ENCODE data around the gene EHMT1. TPM values are rescaled to one million over a fixed set of nuclear protein-coding genes. Genes with fewer than 3 reads are reported as not detected.
A peak's percentile ranks its signal among the peaks of the same experiment; 100 is the strongest.
"Not testable (repeated sequence)": the region's sequence is repeated elsewhere in the genome, so short reads cannot be mapped to it uniquely, and the experiment has no call there.

Gene EHMT1
- total and polyA plus RNA-seq, 2 of the 8 experiments (the other 6 are each of a cell fraction or from before 2014, with no cell fraction given), result 95.7 to 163 TPM

GRCh38 chr9:137621131-137621757 is 2.4 kb downstream of the EHMT1 start (continued):
- TF ChIP-seq SIX5 (IDR thresholded peaks at IDR 0.05; ENCODE audit: low read depth, low read length) (no peak), RAD21 (IDR thresholded peaks at IDR 0.05 in 1 of 2, conservative IDR thresholded peaks at IDR 0.05 in 1 of 2; ENCODE audit: low read depth in 2 of 2, low read length in 2 of 2) (peak in 1 of 2 experiments; percentile 11; a peak in 1 of 4 replicates), ATF3 (IDR thresholded peaks at IDR 0.05; ENCODE audit: insufficient read depth, low read depth, low read length) (no peak), BACH1 (IDR thresholded peaks at IDR 0.05; ENCODE audit: low read length) (no peak), KDM1A (IDR thresholded peaks at IDR 0.05; ENCODE audit: borderline replicate concordance, low read length) (no peak), POLR2A (IDR thresholded peaks at IDR 0.05; ENCODE audit: control extremely low read depth in 1 of 2, low read depth in 2 of 2, low read length in 2 of 2) (no peak), ASH2L (IDR thresholded peaks at IDR 0.05; ENCODE audit: low read length) (no peak), SP4 (IDR thresholded peaks at IDR 0.05; ENCODE audit: low read length) (no peak)

- not testable (repeated sequence) for H4K8ac ChIP-seq (ENCODE audit: extremely low read depth, insufficient read depth, low read length); H3K4me2 ChIP-seq (ENCODE audit: insufficient read depth in 1 of 2, low read depth in 2 of 2, low read length in 2 of 2); H2BK120ac ChIP-seq (replicated peaks; ENCODE audit: low read depth, low read length); H3K9me3 ChIP-seq (ENCODE audit: insufficient read depth in 2 of 2, low read depth in 1 of 2, low read length in 1 of 2); H2AFZ ChIP-seq (ENCODE audit: low read length); H3K23me2 ChIP-seq (ENCODE audit: low read depth, low read length); H3K4ac ChIP-seq (replicated peaks; ENCODE audit: insufficient read length, low read depth, low read length); H4K91ac ChIP-seq (replicated peaks; ENCODE audit: insufficient read length, low read length); H3K18ac ChIP-seq (ENCODE audit: extremely low read depth, low read length); H4K5ac ChIP-seq (ENCODE audit: insufficient read length, low read depth, low read length); FAIRE-seq; H3K27ac ChIP-seq (ENCODE audit: low read depth, low read length); H3K27me3 ChIP-seq (replicated peaks in 1 of 4; ENCODE audit: control insufficient read depth in 3 of 4, extremely low read depth in 1 of 4, insufficient read depth in 3 of 4, low read length in 3 of 4); H2BK5ac ChIP-seq (ENCODE audit: low read depth, low read length); H3K56ac ChIP-seq (replicated peaks; ENCODE audit: insufficient read length, low read depth, low read length); H2BK15ac ChIP-seq (ENCODE audit: low read length); DNase-seq (ENCODE audit: low read depth in 1 of 2, low spot score in 2 of 2); H3K9ac ChIP-seq (replicated peaks in 1 of 4; ENCODE audit: extremely low read depth in 1 of 4, low read depth in 3 of 4, low read length in 3 of 4); H3K23ac ChIP-seq (ENCODE audit: insufficient read length); H3K4me3 ChIP-seq (ENCODE audit: extremely low read depth in 1 of 4, insufficient read depth in 2 of 4, low read depth in 3 of 4, low read length in 4 of 4); H2BK20ac ChIP-seq (ENCODE audit: low read length); H2AK5ac ChIP-seq (ENCODE audit: low read depth, low read length); H2BK12ac ChIP-seq (ENCODE audit: low read depth, low read length); H3K36me3 ChIP-seq (ENCODE audit: control insufficient read depth in 2 of 4, insufficient read depth in 4 of 4, low read length in 3 of 4); H3K14ac ChIP-seq (ENCODE audit: insufficient read length)
- POLR2A ChIA-PET (ENCODE audit: partially characterized antibody), result interaction anchor here (0.7 to 2.0 kb wide), 5 partner anchors 14 to 51 kb away, joined by 3 to 7 read pairs (median 4); no protein-coding TSS in a partner anchor
- peaks cover 0 to 16% (median 6%) of the 10 kb centered on the region in 4 experiments; a peak in 6 of 7 replicates for H3K4me1 ChIP-seq (replicated peaks in 1 of 4; ENCODE audit: control insufficient read depth in 3 of 4, insufficient read depth in 4 of 4, low read length in 3 of 4)
- WGBS, 2 experiments (ENCODE audit: extremely low coverage in 1 of 2, insufficient coverage in 1 of 2, insufficient read length in 1 of 2, insufficient replicate concordance in 2 of 2, low coverage in 1 of 2, low lambda C conversion rate in 2 of 2, missing lambda C conversion rate in 1 of 2), result 89% methylated on average over 6 of the region's 8 CpGs; no CpG with 5 or more reads in 1 of the 2 experiments
- H3K79me2 ChIP-seq (ENCODE audit: control insufficient read depth in 1 of 2, insufficient read depth in 2 of 2, low read length in 2 of 2), result peaks cover 60 to 90% of the 10 kb centered on the region in 2 experiments
- CTCF ChIA-PET (ENCODE audit: partially characterized antibody), result interaction anchor here (0.7 to 2.0 kb wide), 3 partner anchors 9 to 66 kb away, joined by 3 to 5 read pairs (median 3); no protein-coding TSS in a partner anchor
- peaks cover 4 to 23% of the 10 kb centered on the region in 2 experiments for H4K20me1 ChIP-seq (replicated peaks in 1 of 2; ENCODE audit: control insufficient read depth in 1 of 2, insufficient read depth in 2 of 2, low read length in 2 of 2)
- H3K79me1 ChIP-seq (ENCODE audit: low read depth, low read length), result peaks cover 16% of the 10 kb centered on the region
Observed at GRCh38 chr9:137622211-137622610, 3.4 kb downstream of the EHMT1 start.

All from H1 (cell line).